GM19025 (cell line): ENCODE data around the gene NMRK1.

Source experiments
- ATAC-seq: cut with Tn5 transposase; IDR thresholded peaks from one replicate; pipeline ENCODE4 v1.9.1; 2021; ENCODE audit warnings: mild to moderate bottlenecking, low read depth, moderate library complexity; ENCODE audit not compliant: unreplicated experiment

NMRK1 gene

DNA sequence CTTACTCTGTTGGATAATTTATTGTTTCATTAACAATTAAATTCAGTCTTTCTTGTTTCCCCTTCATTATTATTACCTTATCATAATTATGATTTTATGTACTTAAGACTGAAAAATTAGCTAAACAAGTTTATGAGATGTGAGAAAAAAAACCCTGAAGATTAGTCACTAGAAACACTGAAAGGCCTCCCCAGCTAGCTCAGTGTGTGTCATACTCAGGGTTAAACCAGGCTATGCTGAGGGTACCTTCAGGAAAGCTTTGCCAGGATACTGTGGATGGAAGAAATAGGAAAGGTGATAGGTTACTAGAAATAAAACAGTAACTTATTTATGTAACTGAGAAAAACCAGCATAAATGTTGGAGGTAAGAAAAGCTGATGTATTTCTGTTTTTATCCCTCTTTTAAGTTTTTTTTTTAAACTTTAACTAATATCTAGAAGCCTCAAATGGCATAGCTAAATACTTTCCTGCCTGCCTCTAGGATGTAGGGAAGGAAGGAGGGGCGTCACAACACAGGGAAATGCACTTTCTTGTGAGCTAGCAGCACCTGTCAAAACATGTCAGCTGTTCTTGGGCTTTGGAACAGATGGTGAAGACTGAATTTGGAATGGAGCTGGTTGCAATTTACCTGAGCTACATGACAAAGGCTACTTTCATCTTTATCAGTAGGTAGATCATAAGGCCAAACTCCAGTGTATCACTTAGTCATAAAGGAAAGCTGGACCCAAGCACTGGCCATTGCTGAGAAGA lies 24.2 kb downstream of the NMRK1 start:
- no peak for ATAC-seq

DNA sequence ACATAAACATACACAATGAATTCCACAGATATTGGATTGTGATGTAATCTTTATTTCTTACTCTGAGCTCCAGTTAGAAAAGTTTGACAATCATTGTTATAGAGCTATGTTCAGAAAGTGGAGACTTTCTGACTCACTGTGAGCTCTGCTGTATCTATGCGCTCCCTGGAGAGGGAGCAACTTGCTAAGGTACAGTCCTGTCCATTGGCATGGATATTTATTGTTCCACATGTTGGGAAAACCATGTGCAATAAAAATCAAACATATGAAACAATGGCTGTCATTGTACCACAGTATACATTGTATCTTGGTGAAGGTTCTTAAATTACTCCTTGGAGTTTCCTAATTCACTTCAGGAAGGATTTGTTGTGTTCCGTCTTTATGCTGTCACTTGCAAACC lies 26.8 kb downstream of the NMRK1 start:
- ATAC-seq: no peak

DNA sequence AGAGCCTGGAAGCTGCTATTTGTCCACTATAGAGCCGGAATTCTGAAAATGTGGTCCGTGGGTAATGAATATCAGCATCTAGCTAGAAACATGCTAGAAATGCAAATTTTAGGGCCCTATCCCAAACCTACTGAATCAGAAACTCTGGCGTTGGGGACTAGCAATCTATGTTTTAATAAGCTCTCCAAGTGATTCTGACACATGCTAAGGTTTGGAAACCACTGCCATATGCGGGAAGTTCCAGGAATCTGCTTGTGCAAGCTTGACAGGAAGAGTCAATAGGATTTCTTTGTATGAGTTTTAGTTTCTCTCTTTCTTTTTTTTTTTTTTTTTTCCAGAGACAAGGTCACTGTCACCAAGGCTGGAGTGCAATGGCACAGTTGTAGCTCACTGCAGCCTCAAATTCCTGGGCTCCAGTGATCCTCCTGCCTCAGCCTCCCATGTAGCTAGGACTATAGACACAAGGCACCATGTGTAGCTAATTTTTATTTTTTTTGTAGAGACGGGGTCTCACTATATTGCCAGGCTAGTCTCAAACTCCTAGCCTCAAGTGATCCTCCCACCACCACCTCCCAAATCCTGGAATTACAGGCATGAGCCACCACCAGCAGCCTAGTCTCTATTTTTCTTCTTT lies 33.5 kb downstream of the NMRK1 start:
- no peak for ATAC-seq

- peak; percentile 77 for ATAC-seq
Measured at GRCh38 chr9:75053869-75054268, 34.1 kb downstream of the NMRK1 start.

DNA sequence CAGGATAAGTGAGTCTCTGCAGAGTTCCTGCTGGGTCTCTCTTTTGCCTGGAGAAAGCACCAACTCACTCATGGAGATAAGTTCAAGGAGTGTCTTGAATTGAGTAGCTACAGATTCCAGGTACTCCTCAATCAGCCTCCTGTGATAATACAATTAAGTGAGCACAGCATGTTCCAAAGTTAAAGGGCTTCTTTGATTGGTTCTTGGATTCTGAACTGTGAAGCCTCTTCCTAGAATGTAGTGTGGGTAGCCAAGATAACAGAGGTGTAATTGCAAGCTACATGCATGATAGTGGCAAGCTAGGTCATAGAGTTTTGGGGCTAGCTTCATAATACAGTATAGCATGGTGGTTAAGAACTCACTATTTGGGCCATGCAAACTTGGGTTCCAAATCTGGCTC lies 36.7 kb downstream of the NMRK1 start:
- no peak for ATAC-seq

- ATAC-seq: no peak
Measured at GRCh38 chr9:75047506-75047905, 40.4 kb downstream of the NMRK1 start.

DNA sequence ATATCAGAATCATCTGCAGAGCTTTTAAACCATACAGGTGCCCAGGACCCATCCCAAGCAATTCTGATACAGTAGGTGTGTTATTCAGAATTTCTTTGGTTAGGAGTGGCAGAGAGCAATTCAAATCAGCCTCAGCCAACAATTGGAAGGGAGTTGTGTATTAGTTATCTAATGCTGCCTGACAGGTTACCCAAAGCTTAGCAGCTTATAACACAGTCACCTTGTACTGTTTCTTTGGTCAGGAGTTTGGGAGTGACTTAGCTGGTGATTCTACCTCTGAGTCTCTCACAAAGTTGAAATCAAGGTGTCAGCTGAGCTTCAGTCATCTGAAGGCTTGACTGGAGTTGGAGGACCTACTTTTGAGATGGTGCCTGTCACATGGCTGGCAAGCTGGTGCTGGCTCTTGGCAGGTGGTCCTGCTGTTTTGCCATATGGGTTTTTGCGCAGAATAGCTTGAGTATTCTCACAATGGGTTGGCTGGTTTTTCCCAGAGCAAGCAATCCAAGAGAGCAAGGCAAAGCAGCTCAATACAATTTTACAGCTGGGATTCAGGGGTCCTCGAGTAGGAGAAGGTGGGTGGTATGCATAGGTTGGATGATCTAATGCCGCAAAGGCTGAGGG lies 41.1 kb downstream of the NMRK1 start:
- no peak for ATAC-seq

DNA sequence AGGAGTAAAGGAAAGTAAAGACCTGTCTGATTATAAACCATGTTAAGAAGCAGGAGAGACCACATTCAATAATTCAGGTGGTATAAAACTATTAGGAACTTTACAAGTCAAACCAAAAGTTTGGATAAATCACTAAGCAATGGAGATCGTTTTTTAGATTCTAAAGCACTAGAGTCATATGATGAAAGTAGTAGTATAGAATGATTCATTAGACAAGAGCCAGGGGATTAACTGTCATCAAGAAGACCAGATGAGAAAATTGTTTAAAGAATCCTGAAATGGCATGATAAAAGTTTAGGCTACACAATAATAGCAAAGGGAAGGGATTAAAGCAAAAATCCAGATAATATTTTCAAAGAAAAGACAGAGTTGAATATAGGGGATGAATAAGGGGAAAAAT lies 46.9 kb downstream of the NMRK1 start:
- ATAC-seq: no peak

DNA sequence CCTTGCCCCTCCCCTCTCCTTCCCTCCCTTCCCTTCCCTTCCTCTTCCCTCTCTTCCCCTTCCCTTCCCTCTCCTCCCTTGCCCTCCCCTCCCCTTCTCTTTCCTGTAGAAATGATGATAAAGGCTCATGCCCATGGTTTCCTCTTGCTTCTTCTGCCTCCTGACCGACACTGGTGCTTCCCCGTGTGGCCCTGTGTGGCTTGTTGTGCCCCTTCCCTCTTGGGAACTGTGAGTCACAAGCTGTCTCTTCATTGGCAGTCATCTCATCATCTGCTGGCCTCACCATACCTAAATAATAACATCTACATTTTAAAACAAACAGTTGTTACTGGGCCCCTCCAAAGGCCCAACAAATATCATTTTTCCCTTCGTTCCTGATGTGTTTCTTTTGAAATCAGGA lies 48.2 kb downstream of the NMRK1 start:
- peak; percentile 82 for ATAC-seq

DNA sequence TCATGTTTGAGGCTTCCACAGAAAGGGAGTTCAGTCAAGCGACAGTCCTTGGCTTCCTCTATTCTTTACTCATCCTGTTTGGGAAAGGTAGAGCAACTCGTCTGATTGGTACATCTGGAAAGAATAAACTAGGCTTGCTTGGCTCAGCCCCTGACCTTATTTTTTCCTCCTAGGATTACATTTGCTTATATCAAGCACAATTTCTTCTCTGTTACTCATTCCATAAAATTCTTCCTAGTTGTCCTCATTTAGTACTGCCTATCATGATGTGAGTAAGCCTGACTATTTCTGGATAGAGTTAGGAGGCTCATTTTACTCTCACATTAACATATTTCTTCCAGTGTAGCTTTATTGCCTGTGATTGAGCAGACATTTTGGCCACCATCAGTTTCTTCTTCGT lies 48.9 kb downstream of the NMRK1 start:
- ATAC-seq: no peak

GRCh38 chr9:75036793-75037192 lies 51.2 kb downstream of the NMRK1 start:
- no peak for ATAC-seq

- ATAC-seq: peak; percentile 83
Measured at GRCh38 chr9:75033791-75034473, 54.0 kb downstream of the NMRK1 start.

- ATAC-seq: peak; percentile 41
Measured at GRCh38 chr9:75027187-75028107, 60.5 kb downstream of the NMRK1 start.

- ATAC-seq: no peak
Measured at GRCh38 chr9:75023846-75024245, 64.1 kb downstream of the NMRK1 start.

DNA sequence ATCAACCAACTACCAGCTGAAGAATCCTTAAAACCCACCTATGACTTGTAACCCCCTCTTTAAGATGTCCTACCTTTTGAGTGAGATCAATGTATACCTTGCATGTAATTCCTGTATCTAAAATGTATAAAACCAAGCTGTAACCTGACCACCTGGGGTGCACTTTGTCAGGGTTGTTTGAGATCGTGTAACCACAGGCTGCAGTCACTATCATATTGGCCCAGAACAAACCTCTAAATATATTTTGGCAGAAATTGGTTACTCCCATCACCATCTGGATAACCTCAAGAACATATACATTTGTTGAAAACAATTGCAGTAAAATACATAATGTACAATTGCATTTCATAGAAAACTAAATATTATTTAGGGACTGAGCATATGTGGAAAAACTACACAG lies 68.3 kb downstream of the NMRK1 start:
- ATAC-seq: no peak

GRCh38 chr9:75019022-75019421 lies 68.9 kb downstream of the NMRK1 start:
- no peak for ATAC-seq

DNA sequence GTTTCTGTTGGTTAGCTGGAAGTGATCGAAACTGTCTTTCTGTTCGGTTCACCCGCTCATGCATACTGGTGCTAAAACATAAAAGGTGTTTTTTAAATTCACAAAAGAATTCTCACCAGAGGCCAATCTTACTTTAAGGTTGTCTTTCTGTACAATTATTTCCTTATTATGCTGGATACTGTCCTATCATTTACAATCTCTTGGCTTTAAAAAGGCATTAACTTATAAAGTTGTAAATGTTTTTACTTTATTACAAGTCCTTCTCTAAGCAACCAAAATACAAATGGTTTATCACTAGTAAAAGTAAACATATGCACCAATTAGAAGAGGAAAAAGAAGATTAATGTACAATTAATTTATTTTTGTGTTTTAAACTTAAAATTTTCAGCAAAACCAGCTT lies 70.6 kb downstream of the NMRK1 start:
- ATAC-seq: no peak

DNA sequence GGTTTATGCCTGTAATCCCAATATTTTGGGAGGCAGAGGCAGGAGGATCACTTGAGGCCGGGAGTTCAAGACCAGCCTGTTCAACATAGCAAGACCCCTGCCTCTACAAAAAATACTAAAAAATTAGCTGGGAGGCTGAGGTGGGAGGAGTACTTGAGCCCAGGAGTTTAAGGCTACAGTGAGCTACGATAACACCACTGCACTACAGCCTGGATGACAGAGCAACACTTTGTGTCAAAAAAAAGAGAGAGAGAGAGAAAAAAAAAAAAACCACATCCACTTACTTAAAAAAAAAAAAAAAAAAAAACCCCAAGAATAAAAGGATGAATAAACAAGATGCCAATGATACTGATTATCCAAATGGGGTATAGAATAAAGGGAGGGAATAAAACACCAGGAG lies 74.2 kb downstream of the NMRK1 start:
- ATAC-seq: no peak
